ENCODE results near the gene BABAM2. TPM values are rescaled to one million over a fixed set of nuclear protein-coding genes. Genes with fewer than 3 reads are reported as not detected.
"Not testable (repeated sequence)": the region's sequence is repeated elsewhere in the genome, so short reads cannot be mapped to it uniquely, and the experiment has no call there.

The BABAM2 gene
- total RNA-seq, 4 donors from 2014 or later: 23.7 to 41.1 (median 27.9) TPM

- no peak for DNase-seq (ENCODE audit: low spot score in 2 of 2)
- H3K9me3 ChIP-seq: no peaks in the 10 kb centered on the region
- peaks cover 24% of the 10 kb centered on the region for H3K4me1 ChIP-seq
- no peak overlapping the region for H3K27ac ChIP-seq
- no peak for TF ChIP-seq EP300 (IDR thresholded peaks at IDR 0.05)
- TF ChIP-seq POLR2AphosphoS5 (IDR thresholded peaks at IDR 0.05): no peak
- TF ChIP-seq POLR2A (IDR thresholded peaks at IDR 0.05): no peak
- no peak for TF ChIP-seq CTCF (IDR thresholded peaks at IDR 0.05)
- 75% methylated on average over 5 of the region's 5 CpGs for WGBS
- no peaks in the 10 kb centered on the region for H3K36me3 ChIP-seq
- no peak overlapping the region for H3K4me3 ChIP-seq
- no peaks in the 10 kb centered on the region for H3K27me3 ChIP-seq
These were observed 478.8 kb downstream of the BABAM2 start for GRCh38 chr2:28369358-28369757.

- no peak overlapping the region for H3K27ac ChIP-seq
- H3K9me3 ChIP-seq: no peaks in the 10 kb centered on the region
- DNase-seq (ENCODE audit: low spot score in 2 of 2): no peak
- no peak for TF ChIP-seq POLR2AphosphoS5 (IDR thresholded peaks at IDR 0.05)
- TF ChIP-seq CTCF (IDR thresholded peaks at IDR 0.05): no peak
- no peak for TF ChIP-seq POLR2A (IDR thresholded peaks at IDR 0.05)
- no peak for TF ChIP-seq EP300 (IDR thresholded peaks at IDR 0.05)
- WGBS: 92% methylated on average over 3 of the region's 3 CpGs
- H3K36me3 ChIP-seq: no peaks in the 10 kb centered on the region
- peaks cover 18% of the 10 kb centered on the region for H3K4me1 ChIP-seq
- no peaks in the 10 kb centered on the region for H3K27me3 ChIP-seq
- H3K4me3 ChIP-seq: no peak overlapping the region
These were observed 479.8 kb downstream of the BABAM2 start for GRCh38 chr2:28370354-28370753.

GRCh38 chr2:28371728-28372127 lies 481.2 kb downstream of the BABAM2 start:
- H3K4me3 ChIP-seq; H3K36me3 ChIP-seq; H3K27me3 ChIP-seq; H3K27ac ChIP-seq; H3K4me1 ChIP-seq; H3K9me3 ChIP-seq; DNase-seq (ENCODE audit: low spot score in 2 of 2): not testable (repeated sequence)
- 94% methylated on average over 4 of the region's 4 CpGs for WGBS

- DNase-seq (ENCODE audit: low spot score in 2 of 2): no peak
- no peak overlapping the region for H3K27ac ChIP-seq
- H3K4me3 ChIP-seq: no peak overlapping the region
- H3K9me3 ChIP-seq: no peaks in the 10 kb centered on the region
- TF ChIP-seq POLR2AphosphoS5 (IDR thresholded peaks at IDR 0.05) (no peak), CTCF (IDR thresholded peaks at IDR 0.05) (no peak), EP300 (IDR thresholded peaks at IDR 0.05) (no peak), POLR2A (IDR thresholded peaks at IDR 0.05) (no peak)
- no peaks in the 10 kb centered on the region for H3K27me3 ChIP-seq
- 74% methylated on average over 4 of the region's 4 CpGs for WGBS
- no peaks in the 10 kb centered on the region for H3K36me3 ChIP-seq
- H3K4me1 ChIP-seq: peaks cover 26% of the 10 kb centered on the region
These were observed 483.3 kb downstream of the BABAM2 start for GRCh38 chr2:28373854-28374253.

GRCh38 chr2:28374331-28374730 lies 483.8 kb downstream of the BABAM2 start:
- no peak overlapping the region for H3K27ac ChIP-seq
- no peak for DNase-seq (ENCODE audit: low spot score in 2 of 2)
- H3K4me3 ChIP-seq: no peak overlapping the region
- no peaks in the 10 kb centered on the region for H3K9me3 ChIP-seq
- peaks cover 31% of the 10 kb centered on the region for H3K4me1 ChIP-seq
- H3K27me3 ChIP-seq: no peaks in the 10 kb centered on the region
- 89% methylated on average over 5 of the region's 5 CpGs for WGBS
- TF ChIP-seq POLR2A (IDR thresholded peaks at IDR 0.05) (no peak), EP300 (IDR thresholded peaks at IDR 0.05) (no peak), POLR2AphosphoS5 (IDR thresholded peaks at IDR 0.05) (no peak), CTCF (IDR thresholded peaks at IDR 0.05) (no peak)
- no peaks in the 10 kb centered on the region for H3K36me3 ChIP-seq

- no peak for TF ChIP-seq POLR2AphosphoS5 (IDR thresholded peaks at IDR 0.05)
- no peak for TF ChIP-seq POLR2A (IDR thresholded peaks at IDR 0.05)
- TF ChIP-seq CTCF (IDR thresholded peaks at IDR 0.05): no peak
- TF ChIP-seq EP300 (IDR thresholded peaks at IDR 0.05): no peak
- no peak overlapping the region for H3K4me3 ChIP-seq
- peaks cover 40% of the 10 kb centered on the region for H3K4me1 ChIP-seq
- no peaks in the 10 kb centered on the region for H3K36me3 ChIP-seq
- no peaks in the 10 kb centered on the region for H3K9me3 ChIP-seq
- no peak for DNase-seq (ENCODE audit: low spot score in 2 of 2)
- WGBS: 97% methylated on average over 3 of the region's 3 CpGs
- H3K27ac ChIP-seq: no peak overlapping the region
- no peaks in the 10 kb centered on the region for H3K27me3 ChIP-seq
These were observed 484.7 kb downstream of the BABAM2 start for GRCh38 chr2:28375236-28375635.
